ENCODE results near the gene FLOT1.

The FLOT1 gene

GRCh38 chr6:30679765-30680535, 62.5 kb downstream of the FLOT1 start:
- DNase-seq (ENCODE audit: low read depth) = no peak
- H3K4me3 ChIP-seq (ENCODE audit: low read length) = peak overlapping the region; percentile 42
- TF ChIP-seq, protein P1, sequence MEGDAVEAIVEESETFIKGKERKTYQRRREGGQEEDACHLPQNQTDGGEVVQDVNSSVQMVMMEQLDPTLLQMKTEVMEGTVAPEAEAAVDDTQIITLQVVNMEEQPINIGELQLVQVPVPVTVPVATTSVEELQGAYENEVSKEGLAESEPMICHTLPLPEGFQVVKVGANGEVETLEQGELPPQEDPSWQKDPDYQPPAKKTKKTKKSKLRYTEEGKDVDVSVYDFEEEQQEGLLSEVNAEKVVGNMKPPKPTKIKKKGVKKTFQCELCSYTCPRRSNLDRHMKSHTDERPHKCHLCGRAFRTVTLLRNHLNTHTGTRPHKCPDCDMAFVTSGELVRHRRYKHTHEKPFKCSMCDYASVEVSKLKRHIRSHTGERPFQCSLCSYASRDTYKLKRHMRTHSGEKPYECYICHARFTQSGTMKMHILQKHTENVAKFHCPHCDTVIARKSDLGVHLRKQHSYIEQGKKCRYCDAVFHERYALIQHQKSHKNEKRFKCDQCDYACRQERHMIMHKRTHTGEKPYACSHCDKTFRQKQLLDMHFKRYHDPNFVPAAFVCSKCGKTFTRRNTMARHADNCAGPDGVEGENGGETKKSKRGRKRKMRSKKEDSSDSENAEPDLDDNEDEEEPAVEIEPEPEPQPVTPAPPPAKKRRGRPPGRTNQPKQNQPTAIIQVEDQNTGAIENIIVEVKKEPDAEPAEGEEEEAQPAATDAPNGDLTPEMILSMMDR (conservative IDR thresholded peaks at IDR 0.05; ENCODE audit: low read length) = no peak

DNA sequence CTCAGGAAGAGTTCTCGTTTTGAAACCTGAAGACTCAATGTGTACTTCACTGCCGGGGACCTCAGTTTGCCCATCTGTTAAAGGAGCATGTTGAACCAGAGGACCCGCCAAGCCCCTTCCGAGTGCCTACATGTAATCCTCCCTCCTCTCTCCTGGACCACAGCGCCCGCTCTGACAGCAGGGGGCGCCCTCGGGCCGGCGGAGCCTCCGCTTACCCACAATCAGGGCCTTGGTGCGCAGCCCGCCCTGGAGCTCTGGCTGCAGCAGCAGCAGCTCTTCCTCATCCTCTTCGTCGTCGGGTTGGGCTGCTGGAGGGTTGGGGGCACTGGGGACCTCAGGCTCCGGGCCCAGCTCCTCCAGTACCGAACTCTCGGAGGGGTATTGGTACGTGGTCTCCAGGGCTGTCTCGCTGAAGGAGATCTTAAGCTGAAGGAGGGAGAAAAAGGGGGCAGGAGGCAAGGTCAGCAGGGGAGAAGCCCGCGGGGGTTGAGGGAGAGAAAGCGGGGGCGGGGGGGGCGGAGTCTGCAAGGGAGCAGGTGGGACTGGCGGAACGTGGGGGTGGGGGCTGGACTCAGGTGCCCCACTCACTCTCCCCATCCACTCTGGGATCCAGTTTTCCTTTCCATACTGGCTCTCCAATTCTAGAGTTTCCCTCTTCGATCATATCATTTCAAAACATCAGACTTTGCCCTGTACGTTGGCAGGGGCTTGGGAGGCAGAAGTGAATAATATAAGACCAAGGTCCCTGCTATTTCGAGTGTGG, 63.3 kb downstream of the FLOT1 start:
- DNase-seq (ENCODE audit: low read depth) = peak; percentile 76
- TF ChIP-seq, protein P1 (conservative IDR thresholded peaks at IDR 0.05; ENCODE audit: low read length) = peak; percentile 89
- H3K4me3 ChIP-seq (ENCODE audit: low read length) = peak overlapping the region; percentile 42
